ENCODE results near the gene CSRNP3.

GRCh38 chr2:165497659-165498317 is 28.3 kb downstream of the CSRNP3 start:
- TF ChIP-seq, protein P1, sequence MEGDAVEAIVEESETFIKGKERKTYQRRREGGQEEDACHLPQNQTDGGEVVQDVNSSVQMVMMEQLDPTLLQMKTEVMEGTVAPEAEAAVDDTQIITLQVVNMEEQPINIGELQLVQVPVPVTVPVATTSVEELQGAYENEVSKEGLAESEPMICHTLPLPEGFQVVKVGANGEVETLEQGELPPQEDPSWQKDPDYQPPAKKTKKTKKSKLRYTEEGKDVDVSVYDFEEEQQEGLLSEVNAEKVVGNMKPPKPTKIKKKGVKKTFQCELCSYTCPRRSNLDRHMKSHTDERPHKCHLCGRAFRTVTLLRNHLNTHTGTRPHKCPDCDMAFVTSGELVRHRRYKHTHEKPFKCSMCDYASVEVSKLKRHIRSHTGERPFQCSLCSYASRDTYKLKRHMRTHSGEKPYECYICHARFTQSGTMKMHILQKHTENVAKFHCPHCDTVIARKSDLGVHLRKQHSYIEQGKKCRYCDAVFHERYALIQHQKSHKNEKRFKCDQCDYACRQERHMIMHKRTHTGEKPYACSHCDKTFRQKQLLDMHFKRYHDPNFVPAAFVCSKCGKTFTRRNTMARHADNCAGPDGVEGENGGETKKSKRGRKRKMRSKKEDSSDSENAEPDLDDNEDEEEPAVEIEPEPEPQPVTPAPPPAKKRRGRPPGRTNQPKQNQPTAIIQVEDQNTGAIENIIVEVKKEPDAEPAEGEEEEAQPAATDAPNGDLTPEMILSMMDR (IDR thresholded peaks at IDR 0.05) = no peak
- no peak for TF ChIP-seq POLR2A (IDR thresholded peaks at IDR 0.05)

Data from uterus (tissue), 2 donors.